HG03159 (cell line): Measurements from ENCODE around the gene TMEM45A.
A peak's percentile ranks its signal among the peaks of the same experiment; 100 is the strongest.
"Not testable (repeated sequence)": the region's sequence is repeated elsewhere in the genome, so short reads cannot be mapped to it uniquely, and the experiment has no call there.

Experiments
- ATAC-seq: cut with Tn5 transposase; IDR thresholded peaks from one replicate; pipeline ENCODE4 v1.9.1; 2021; ENCODE audit warnings: mild to moderate bottlenecking, moderate library complexity; ENCODE audit not compliant: unreplicated experiment

The TMEM45A gene

GRCh38 chr3:100482176-100482575, 10.2 kb upstream of the TMEM45A start:
- ATAC-seq: no peak

GRCh38 chr3:100483529-100483928, 8.9 kb upstream of the TMEM45A start:
- no peak for ATAC-seq

- ATAC-seq: no peak
Observed at GRCh38 chr3:100486808-100487207, 5.6 kb upstream of the TMEM45A start.

GRCh38 chr3:100489118-100489517, 3.3 kb upstream of the TMEM45A start:
- no peak for ATAC-seq

- peak; percentile 31 for ATAC-seq
Observed at GRCh38 chr3:100496711-100497261, 4.4 kb downstream of the TMEM45A start.

- ATAC-seq: no peak
Observed at GRCh38 chr3:100499651-100500050, 7.2 kb downstream of the TMEM45A start.

- ATAC-seq: no peak
Observed at GRCh38 chr3:100500320-100500880, 8.0 kb downstream of the TMEM45A start.

GRCh38 chr3:100503448-100503847, 11.0 kb downstream of the TMEM45A start:
- ATAC-seq: no peak

GRCh38 chr3:100506355-100506754, 13.9 kb downstream of the TMEM45A start:
- no peak for ATAC-seq

GRCh38 chr3:100509818-100510217, 17.4 kb downstream of the TMEM45A start:
- not testable (repeated sequence) for ATAC-seq

- no peak for ATAC-seq
Observed at GRCh38 chr3:100516232-100516631, 23.8 kb downstream of the TMEM45A start.

- no peak for ATAC-seq
Observed at GRCh38 chr3:100516838-100517237, 24.4 kb downstream of the TMEM45A start.

GRCh38 chr3:100517276-100517675, 24.9 kb downstream of the TMEM45A start:
- no peak for ATAC-seq

- ATAC-seq: no peak
Observed at GRCh38 chr3:100518244-100518643, 25.8 kb downstream of the TMEM45A start.

- ATAC-seq: no peak
Observed at GRCh38 chr3:100518983-100519382, 26.6 kb downstream of the TMEM45A start.

GRCh38 chr3:100521439-100521845, 29.0 kb downstream of the TMEM45A start:
- no peak for ATAC-seq

GRCh38 chr3:100522125-100522524, 29.7 kb downstream of the TMEM45A start:
- ATAC-seq: no peak

GRCh38 chr3:100523050-100523760, 30.8 kb downstream of the TMEM45A start:
- ATAC-seq: no peak

- no peak for ATAC-seq
Observed at GRCh38 chr3:100525753-100526612, 33.6 kb downstream of the TMEM45A start.

- ATAC-seq: no peak
Observed at GRCh38 chr3:100526613-100527346, 34.4 kb downstream of the TMEM45A start.

- no peak for ATAC-seq
Observed at GRCh38 chr3:100527347-100527735, 34.9 kb downstream of the TMEM45A start.
